HG02852 (cell line): Measurements from ENCODE around the gene NRDE2.

Experiments used
- ATAC-seq: cut with Tn5 transposase; IDR thresholded peaks from one replicate; pipeline ENCODE4 v1.9.1; 2021; ENCODE audit warnings: mild to moderate bottlenecking, moderate library complexity; ENCODE audit not compliant: unreplicated experiment

The NRDE2 gene, protein sequence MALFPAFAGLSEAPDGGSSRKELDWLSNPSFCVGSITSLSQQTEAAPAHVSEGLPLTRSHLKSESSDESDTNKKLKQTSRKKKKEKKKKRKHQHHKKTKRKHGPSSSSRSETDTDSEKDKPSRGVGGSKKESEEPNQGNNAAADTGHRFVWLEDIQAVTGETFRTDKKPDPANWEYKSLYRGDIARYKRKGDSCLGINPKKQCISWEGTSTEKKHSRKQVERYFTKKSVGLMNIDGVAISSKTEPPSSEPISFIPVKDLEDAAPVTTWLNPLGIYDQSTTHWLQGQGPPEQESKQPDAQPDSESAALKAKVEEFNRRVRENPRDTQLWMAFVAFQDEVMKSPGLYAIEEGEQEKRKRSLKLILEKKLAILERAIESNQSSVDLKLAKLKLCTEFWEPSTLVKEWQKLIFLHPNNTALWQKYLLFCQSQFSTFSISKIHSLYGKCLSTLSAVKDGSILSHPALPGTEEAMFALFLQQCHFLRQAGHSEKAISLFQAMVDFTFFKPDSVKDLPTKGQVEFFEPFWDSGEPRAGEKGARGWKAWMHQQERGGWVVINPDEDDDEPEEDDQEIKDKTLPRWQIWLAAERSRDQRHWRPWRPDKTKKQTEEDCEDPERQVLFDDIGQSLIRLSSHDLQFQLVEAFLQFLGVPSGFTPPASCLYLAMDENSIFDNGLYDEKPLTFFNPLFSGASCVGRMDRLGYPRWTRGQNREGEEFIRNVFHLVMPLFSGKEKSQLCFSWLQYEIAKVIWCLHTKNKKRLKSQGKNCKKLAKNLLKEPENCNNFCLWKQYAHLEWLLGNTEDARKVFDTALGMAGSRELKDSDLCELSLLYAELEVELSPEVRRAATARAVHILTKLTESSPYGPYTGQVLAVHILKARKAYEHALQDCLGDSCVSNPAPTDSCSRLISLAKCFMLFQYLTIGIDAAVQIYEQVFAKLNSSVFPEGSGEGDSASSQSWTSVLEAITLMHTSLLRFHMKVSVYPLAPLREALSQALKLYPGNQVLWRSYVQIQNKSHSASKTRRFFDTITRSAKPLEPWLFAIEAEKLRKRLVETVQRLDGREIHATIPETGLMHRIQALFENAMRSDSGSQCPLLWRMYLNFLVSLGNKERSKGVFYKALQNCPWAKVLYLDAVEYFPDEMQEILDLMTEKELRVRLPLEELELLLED

DNA sequence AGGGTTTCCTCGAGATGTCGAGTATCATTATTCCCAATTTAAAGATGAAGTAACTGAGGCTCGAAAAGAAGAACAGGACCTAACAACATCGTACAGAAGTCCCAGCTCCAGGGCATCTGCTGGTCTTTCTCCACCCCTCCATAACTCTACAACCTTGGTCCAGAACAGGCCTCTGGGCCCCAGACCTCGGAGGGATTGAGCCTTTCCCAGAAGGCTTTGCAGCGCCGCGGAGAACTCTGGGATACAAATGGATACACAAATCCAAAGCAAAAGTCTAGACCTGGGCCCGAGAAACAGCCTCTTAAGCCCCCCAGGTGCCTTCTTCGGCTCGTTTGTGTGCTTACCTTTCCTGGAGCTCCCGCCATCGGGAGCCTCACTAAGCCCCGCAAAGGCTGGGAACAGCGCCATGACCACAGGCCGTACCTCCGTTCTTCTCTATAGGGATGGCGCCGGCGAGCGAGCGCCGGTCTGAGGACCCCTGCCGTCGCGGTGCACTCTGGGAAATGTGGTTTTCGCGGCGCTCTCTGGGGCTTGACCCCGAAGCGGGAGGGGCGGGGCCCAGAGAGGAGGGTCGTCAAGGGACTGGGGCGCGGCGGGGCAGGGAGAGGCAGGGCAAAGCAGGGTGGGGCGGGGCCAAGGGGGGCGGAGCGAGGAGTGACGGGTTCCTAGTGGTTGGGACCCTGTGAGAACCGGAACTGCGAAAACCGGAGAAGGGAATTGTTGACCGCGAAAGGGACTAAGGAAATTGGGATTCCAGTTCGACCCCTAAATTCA is at the start of gene NRDE2:
Gene NRDE2, minus strand, starts transcription at position 445 of the 774 bp plus-strand sequence. Its CDS starts 37 bp downstream, at position 408.
- peak; percentile 94 for ATAC-seq

DNA sequence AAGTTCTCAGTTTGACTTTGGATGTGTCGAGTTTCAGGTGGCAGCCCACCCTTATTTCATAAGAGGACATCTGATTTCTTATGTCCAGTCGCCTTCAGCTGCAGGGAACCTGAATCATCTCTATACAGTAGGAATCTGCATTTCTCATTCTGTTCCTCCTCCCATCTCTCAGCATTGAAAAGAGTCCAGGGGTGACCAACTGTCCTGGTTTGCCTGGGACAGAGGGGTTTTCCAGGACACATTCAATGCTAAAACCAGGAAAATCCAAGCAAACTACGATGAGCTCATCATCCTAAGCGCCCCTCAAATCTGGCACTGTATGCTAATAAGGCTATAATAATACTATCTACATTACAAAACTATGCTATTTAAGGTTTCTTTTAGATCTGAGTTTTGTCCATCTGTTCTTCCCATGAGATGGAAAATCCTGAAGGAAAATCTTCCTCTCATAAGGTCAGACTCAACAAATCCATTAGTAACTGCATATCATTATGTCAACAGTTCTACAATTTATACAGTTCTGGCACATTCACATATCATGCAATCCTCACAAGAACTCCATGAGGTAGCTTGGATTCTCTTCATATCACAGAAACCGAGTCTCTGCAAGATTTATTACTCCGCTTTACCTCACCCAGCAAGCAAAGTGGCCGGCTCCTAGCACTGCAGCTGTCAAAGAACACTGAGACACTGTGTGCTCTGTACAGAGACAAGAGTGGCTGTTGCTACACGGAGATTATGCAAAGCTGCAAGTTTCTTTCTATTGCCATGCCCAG is 49.5 kb upstream of the NRDE2 start:
- ATAC-seq: no peak

DNA sequence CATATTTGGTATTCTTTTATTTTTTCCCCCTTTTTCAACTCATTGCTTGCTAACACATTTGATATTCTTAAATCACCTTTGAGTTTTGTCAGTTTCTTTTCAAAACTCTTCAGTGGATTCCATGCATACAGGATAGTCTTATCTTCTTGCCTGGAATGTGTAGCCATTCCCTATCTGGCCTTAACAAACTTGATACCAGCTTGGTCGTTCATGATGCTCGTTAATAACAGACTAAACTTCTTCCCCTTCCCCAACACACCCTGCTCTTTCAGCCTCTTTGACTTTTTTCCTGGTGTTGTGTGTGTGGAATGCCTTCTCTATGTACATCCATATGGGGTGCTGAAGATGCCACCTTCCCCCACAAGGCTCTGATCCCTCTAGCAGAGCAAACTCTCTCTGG is 47.4 kb upstream of the NRDE2 start:
- no peak for ATAC-seq

DNA sequence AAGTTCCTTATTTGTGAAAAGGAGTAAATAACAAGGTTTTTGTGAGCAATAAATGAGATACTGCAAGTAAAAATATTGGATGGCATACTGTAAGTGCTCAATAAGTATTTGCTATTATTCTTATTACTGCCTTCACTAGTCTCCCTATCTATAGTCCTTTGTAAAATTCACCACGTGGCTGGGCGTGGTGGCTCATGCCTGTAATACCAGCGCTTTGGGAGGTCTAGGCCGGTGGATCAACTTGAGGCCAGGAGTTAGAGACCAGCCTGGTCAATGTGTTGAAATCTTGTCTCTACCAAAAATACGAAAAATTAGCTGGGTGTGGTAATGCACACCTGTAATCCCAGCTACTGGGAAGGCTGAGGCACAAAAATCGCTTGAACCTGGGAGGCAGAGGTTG is 46.5 kb upstream of the NRDE2 start:
- no peak for ATAC-seq

DNA sequence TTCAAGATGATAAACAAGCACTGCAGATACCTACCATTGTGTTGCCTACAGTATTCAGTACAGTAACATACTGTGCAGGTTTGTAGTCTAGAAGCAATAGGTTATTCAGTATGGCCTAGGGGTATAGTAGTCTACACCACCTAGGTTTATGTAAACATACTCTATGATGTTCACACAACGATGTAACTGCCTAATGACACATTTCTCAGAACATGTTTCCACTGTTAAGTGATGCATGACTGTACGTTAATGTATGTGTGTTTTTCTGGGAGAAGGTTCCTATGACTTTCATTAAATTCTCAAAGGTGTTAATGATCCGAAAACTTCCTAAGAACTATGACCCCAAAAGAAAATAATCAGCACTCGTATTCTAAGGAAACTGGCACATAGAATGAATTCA is 44.2 kb upstream of the NRDE2 start:
- no peak for ATAC-seq

DNA sequence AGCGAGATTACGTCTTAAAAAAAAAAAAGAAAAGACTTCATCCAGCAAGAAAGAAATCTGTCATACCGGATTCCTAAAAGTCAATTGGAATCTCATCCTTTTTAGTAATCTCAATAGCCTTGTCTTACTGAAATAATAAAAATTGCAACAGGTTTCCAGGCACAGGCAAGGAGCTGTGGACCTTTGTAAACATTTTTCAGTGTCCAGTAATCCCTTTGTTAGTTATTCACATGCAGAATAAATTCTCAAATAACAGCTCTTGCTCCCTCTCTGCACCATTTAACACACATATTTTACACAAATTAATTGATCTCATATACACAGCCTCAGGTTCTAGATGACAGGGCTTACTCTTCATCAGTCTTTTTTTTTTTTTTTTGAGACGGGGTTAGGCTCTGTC is 43.1 kb upstream of the NRDE2 start:
- no peak for ATAC-seq

DNA sequence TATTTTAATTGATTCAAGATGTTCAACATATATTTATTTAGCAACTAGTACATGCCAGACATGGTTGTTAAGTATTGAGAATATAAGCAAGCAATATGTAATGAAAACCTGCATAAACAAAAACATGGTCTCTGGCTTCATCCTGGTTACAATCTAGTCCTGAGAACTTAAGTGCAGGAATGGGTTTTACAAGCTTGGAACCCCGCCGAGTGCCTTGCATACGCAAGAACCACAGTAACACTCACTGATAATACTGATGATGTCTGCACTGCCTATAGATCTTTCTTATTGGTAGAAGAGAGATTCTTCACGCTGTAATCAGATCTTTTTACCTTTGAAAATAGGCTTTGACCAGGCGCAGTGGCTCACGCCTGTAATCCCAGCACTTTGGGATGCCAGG is 42.1 kb upstream of the NRDE2 start:
- no peak for ATAC-seq

DNA sequence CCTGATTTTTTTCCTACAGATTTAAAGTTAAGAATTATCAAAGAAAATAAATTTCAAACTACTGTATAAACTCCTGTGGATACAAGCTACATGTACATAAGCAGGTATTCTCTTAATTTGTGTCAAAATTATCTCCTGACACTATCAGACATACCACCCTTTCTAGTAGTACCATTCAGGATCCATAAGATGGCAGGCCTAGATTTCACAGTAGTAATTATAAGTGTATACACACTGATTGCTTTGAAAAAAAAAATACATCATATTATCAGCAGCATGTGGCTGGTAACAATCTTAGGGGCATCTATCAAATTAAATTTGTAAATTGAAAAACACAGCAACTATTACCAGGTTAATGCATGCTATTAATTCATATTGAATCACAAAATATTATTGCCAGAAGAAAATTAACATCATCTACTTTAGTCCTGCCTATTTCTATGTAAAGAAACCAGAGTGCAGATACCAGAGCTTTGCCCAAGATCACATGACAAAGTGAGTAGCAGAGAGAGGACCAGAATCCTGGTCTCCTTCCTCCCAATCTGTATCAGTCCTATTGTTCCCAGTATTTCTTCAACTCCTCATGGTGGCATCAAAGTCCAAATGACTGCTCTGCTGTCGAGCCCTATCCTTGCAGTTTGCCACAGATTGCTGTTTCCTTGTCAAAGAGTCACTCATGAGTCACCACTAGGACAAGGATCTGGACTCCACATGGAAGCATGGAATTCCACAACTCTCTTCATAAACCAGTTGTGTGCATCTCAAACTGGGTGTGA is 37.4 kb upstream of the NRDE2 start:
- ATAC-seq: no peak

DNA sequence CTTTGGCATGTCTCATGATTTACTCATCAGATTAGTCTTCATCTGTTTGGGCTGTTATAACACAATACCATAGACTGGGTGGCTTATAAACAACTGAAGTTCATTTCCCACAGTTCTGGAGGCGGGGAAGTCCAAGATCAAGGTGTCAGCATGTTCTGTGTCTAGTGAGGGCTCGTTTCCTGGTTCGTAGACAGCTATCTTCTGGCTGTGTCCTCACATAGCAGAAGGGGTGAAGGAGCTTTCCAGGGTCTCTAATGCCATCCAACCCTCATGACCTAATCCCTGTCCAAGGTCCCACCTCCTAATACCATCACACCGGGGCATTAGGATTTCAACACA is 30.8 kb upstream of the NRDE2 start:
- no peak for ATAC-seq

DNA sequence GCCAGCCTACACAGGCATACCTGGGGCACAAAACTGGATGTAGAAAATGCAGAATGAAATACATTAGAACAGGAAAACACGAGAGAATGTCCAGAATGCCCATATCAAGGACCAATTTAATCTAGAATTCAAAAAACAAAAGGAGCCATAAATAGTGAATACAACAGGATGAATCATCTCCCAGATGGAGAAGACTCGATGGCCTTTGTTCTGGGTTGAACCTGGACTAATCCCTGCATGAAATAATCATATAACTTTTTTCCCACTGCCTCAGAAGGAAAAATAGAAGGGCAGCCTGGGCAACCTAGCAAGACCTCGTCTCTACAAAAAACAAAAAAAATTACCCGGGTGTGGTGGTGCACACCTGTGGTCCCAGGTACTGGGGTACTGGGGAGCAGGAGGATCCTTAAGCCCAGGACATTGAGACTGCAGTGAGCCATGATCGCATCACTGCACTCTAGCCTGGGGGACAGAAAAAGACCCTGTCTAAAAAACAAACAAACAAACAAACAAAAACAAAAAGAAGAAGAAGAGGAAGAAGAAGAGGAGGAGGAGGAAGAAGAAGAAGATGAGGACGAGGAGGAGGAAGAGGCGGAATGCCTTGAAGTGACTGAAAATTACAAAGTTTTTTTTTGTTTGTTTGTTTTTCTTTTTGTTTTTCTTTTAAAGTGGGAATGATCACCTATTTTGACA is 30.3 kb upstream of the NRDE2 start:
- ATAC-seq: no peak

DNA sequence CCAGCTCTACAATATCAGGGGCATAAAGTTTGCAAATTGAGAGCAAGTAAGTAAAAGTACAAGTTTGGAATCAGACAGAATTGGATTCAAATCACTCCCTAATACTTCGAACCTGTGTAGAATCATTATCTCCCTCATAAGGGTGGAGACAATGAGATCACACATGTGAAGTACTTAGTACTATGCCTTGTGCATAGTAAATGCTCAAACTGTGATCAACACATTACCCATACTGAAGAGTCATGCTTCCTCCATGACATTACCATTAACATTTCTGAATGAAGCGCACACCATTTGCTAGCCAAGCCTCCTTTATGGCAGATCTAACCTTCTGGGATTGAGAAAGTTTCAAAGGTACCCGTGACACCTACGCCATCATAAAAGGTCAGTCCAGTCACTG is 26.6 kb upstream of the NRDE2 start:
- no peak for ATAC-seq

DNA sequence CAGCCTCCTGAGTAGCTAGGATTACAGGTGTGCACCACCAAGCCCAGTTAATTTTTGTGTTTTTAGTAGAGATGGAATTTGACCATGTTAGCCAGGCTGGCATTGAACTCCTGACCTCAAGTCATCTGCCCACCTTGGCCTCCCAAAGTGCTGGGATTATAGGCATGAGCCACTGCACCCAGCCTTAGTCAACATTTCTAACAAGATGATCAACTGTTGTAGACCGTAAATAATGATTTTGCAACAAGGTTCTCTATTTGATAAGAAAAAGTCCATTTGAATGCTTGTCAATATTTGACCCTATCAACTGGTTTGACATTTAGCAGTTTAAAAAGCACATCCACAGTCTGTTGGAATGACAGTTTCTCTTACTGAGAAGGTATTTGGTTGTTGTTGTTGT is 25.2 kb upstream of the NRDE2 start:
- ATAC-seq: no peak

DNA sequence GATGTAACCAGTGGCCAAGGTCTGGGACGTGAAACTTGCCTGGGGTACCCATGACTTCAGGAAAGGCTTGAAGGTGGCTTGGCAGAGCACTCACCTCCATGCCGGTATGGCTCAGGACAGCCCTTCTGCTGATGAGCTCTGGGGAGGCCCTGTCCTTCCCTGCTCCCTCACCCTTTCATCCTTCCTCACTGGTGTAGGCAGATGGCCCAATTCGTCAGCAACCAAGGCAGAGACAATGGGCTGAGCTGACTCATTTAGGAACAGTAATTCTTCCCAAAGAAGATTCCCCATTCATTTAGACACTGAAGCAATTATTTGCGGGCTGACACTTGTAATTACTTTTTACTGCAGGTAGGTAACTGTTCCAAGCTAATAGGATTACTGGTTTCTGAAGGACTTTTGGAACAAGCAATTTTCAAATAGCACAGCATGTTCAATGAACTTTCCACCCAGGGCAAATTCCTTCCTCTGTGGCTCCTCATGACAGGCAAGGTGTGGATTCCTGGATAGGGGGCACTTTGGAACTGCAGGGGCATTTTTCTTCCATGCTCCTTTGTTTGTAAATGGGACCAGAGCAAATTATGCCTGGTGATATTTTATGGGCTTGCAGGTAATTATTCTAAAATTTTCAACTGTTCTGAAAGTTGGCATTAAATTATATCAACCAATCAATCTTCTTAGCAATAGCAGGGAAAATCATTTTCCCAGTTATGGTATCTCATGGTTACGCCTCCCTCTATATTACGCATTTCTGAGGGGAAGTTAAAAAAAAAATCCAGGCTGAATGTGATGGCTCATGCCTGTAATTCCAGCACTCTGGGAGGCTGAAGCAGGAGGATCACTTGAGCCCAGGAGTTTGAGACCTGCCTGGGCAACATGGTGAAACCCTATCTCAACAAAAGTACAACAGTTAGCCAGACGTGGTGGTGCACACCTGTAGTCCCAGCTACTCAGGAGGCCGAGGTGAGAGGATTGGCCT is 24.1 kb upstream of the NRDE2 start:
- no peak for ATAC-seq

DNA sequence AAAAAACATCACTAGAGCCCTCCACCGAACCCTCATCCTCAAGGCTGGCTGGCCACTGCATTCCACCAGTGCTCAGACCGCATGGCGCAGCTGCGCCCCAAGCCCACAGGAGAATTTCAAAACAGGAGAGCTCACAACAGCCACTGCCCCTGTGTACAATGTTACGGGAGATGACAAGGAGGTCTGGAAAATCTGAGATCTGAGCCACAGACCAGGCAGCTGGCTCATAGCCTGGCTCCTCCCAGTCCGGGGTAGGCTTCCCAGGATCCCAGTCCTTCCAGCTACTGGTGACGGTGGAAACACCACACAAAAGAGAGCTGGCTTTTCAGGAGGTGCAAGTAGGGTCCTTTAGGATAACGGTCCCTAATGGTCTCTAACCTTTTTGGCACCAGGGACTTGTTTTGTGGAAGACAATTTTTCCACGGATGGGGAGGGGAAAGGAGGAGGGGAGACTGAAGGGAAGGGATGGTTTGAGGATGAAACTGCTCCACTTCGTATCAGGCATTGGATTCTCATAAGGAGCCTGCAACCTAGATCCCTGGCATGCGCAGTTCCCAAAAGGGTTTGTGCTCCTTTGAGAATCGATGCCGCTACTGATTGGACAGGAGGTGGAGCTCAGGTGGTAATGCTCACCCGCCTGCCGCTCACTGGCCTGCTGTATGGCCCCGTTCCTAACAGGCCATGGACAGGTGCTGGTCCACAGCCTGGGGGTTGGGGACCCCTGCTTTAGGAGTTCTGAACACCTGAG is 23.0 kb upstream of the NRDE2 start:
- ATAC-seq: no peak

DNA sequence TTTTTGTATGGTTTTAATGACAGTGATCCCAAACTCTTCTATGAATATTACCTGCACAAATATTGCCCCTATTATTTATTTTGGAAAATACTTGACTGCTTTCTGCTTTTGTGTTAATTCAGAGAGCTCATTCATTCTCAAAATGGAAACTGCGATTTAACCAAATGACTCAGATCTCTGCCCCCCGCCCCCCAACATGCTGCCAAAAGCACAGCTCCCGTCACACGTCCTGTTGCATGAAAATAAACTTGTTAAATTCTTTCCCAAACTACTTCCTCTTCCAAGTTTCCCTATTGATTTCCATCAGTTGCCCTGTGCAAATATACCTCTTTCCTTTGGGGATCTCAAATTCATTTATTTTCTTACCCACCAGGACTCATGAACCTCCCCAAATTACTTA is 18.0 kb upstream of the NRDE2 start:
- no peak for ATAC-seq

DNA sequence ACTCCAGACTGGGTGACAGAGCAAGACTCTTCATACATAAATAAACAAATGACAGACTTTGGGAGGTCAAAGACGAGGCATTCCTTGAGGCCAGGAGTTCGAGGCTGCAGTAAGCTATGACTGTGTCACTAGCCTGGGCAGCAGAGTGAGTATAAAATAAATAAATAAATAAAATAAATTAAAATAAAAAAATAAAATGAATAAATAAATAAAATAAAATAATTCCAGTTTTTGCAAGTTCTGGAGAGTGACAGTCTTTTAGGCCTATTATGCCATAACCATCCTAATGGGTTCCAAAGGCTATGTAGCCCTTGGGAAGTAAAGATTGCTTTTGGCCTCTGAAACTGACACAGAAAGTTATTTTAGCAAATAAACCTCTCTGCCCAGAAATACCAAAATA is 16.5 kb upstream of the NRDE2 start:
- ATAC-seq: no peak

DNA sequence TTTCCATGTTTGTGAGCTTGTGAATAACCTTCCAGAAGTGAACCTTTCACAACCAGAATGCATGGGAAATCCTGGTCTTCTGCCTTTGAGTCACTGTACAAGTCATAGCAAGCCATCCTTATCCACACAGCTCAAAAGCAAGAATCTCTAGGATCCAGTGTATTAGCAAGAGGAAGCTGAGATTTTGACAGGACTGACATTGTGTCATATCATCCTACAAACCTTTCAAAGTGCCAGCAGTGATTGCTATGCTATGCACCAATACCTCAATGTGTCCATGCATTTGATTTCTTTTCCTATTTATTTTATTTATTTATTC is 13.5 kb upstream of the NRDE2 start:
- no peak for ATAC-seq
